DMS 273 (cell line): Measurements from ENCODE around the gene SORBS2.
A peak's percentile ranks its signal among the peaks of the same experiment; 100 is the strongest.
"Not testable (repeated sequence)": the region's sequence is repeated elsewhere in the genome, so short reads cannot be mapped to it uniquely, and the experiment has no call there.

ENCODE experiments used
- DNase-seq: peaks from one replicate; lab custom pipeline; 2025; ENCODE audit not compliant: unreplicated experiment; lab: John Stamatoyannopoulos, UW

SORBS2 gene

GRCh38 chr4:185716577-185717376, 95.2 kb downstream of the SORBS2 start:
- peak; percentile 13 for DNase-seq

DNA sequence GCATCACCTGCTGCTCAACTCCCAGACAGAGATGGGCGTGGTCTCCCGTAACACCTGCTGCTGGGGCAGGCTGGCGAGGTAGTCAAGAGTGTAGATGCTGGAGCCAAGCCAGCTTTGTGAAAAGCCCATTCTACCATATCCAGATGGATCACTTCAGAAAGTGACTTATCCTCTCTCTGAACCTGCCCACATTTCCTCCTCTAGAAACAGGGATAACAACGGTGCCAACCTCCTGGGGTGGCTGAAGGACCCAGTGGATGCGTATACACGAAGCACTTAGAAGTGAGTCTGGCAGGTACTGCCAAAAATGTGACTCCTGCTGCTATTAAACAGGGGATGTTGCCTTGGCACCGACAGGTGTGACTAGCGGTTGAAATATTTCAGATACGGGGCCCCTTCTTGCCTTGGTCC, 95.8 kb downstream of the SORBS2 start:
- DNase-seq: peak; percentile 13

GRCh38 chr4:185714524-185714923, 97.5 kb downstream of the SORBS2 start:
- not testable (repeated sequence) for DNase-seq

DNA sequence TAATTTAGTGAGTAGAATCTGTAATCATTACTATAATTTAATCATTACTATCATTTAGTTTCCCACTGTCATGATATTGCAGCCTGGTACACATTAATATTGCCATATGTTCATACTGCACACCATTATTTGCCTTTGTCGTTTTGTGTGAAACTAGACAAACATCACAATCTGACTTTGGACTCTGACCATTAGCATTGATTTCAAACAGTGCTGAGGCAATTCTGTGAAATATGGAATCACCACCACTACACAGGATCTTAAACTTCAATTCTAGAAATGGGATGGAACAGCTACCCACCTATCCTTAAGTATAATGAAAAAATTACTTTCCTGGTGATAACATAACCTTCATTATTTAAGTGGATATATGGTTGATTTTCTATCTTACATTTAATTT, 98.3 kb downstream of the SORBS2 start:
- DNase-seq: no peak

GRCh38 chr4:185713272-185713671, 98.7 kb downstream of the SORBS2 start:
- DNase-seq: no peak

- DNase-seq: no peak
Observed at GRCh38 chr4:185712350-185713024, 99.5 kb downstream of the SORBS2 start.

DNA sequence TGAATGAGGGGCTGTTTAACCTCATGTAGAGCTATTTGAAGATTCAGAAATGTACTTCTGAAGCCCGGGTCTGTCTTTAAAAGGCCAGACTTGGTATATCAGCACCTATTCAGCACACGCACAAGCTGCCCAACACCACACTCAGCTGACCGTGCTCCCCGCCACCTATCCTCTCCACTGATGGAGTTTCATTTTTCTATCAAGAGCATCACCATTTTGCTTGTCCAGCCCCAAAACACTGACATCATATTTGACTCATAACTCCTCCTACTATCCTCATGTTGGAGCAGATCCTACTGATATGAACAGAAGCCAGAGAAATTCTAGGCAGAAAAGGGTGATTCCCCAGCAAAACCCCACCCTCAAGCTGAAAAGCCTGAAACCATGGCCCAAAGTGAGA, 100.3 kb downstream of the SORBS2 start:
- no peak for DNase-seq

- no peak for DNase-seq
Observed at GRCh38 chr4:185710487-185710995, 101.5 kb downstream of the SORBS2 start.

DNA sequence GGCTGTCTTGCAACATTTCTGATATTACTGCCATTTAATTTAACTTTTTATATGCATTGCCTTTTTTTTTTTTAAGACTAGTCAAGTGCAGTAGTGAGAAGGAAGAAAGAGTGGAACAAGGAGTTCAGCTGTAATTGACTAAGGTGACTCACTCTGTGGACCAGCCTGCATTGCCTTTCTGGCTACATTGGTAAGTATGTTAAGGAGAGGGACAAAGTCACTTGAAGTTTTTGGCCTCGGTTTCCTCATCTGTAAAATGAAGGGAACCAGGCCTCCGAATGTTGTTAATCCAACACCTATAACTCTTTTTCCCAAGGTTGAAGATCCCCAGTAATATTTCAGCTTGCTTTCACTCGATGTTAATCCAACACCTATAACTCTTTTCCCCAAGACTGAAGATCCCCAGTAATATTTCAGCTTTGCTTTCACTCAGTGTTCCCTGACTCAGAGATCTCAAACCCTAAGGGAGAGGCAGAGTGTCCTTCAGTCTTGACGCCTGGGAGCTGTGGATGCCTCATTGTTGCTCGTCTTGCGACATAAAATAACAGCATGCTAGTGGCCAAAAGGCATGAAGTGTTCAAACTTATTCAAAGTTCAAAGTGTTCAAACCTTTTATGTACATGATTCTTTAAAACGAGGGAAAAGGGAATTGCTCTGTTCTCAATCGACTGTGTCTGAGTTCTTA, 102.0 kb downstream of the SORBS2 start:
- DNase-seq: no peak

- DNase-seq: no peak
Observed at GRCh38 chr4:185708348-185708747, 103.6 kb downstream of the SORBS2 start.

- DNase-seq: not testable (repeated sequence)
Observed at GRCh38 chr4:185707622-185708021, 104.4 kb downstream of the SORBS2 start.

- no peak for DNase-seq
Observed at GRCh38 chr4:185702147-185702663, 109.8 kb downstream of the SORBS2 start.

DNA sequence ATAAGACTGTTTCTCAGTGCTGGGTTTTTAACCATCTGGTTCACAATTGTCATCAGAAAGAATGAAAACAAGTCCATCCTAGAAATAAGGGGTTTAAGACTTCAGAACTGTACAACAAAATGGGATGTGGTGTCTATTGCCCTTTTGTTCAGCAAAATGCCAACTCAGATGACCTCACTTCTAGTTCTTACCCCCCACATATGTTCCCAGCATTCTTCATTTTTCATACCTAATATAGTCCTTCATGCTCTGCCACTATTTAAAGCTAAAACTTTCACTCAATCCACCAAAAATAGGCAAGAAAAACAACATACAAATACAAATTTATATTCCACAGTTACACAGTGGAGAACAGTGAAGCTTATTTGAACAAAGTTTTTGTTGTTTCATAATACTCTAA, 111.4 kb downstream of the SORBS2 start:
- DNase-seq: no peak

- DNase-seq: peak; percentile 32
Observed at GRCh38 chr4:185700048-185700447, 111.9 kb downstream of the SORBS2 start.

DNA sequence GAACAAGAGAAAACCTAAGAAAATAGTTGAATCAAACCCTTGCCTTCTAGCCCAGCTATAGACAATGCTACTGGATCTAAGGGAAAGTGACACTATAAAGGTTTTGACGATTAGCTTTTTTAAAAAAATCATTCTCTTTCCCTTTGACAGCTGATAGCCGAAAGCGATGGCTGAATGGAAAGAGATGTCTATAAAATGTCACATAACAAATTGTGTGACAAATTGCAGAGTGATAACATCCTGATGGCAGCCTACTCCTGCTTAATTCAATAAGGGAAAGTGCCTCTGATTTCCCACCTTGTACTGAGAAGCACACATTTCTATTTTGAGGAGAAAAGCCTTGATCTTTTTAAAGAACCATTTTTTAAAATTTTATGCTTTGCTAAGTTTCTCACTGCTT, 114.5 kb downstream of the SORBS2 start:
- DNase-seq: no peak

DNA sequence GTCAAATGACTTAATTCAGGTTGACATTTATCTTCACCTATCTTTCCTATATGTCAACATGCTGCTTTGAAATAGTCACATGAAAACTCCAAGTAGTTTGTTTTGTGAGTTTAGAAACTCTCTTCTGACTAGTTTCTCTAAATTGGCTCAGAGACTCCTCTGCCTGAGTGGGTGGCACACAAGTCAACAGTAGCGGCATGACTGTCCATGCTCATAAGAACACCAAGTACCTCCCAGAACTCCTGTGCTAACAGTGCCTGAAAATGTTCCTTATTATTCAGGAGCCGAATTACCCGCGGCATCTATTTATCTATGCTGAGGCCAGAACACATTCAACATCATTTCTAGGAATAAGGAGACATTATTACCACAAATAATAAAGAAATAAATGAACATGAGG, 116.3 kb downstream of the SORBS2 start:
- DNase-seq: no peak

GRCh38 chr4:185693548-185694215, 118.3 kb downstream of the SORBS2 start:
- DNase-seq: no peak

- DNase-seq: no peak
Observed at GRCh38 chr4:185689407-185689806, 122.6 kb downstream of the SORBS2 start.

GRCh38 chr4:185685804-185686203, 126.2 kb downstream of the SORBS2 start:
- no peak for DNase-seq

- no peak for DNase-seq
Observed at GRCh38 chr4:185683896-185684295, 128.1 kb downstream of the SORBS2 start.

- DNase-seq: no peak
Observed at GRCh38 chr4:185683222-185683621, 128.8 kb downstream of the SORBS2 start.
